CD4-positive, alpha-beta T cell treated with Interleukin-17A for 4 hours (primary cell): ENCODE results near the gene ASIC4.
A peak's percentile ranks its signal among the peaks of the same experiment; 100 is the strongest.

ENCODE experiments used
- DNase-seq: peaks from one replicate; pipeline ENCODE4 v3.0.0-alpha.2; 2020; ENCODE audit warnings: mixed read lengths

ASIC4 gene

GRCh38 chr2:219514196-219514761 is at the start of gene ASIC4:
TSS of gene ASIC4 (plus strand) at chr2:219514482. CDS start at chr2:219514725, 243 bp downstream.
- no peak for DNase-seq

GRCh38 chr2:219465659-219466561 is 48.4 kb upstream of the ASIC4 start:
- DNase-seq: no peak

- DNase-seq: no peak
Measured at GRCh38 chr2:219466816-219467735, 47.2 kb upstream of the ASIC4 start.

GRCh38 chr2:219467736-219468075 is 46.6 kb upstream of the ASIC4 start:
- no peak for DNase-seq

- no peak for DNase-seq
Measured at GRCh38 chr2:219468410-219469185, 45.7 kb upstream of the ASIC4 start.

- DNase-seq: no peak
Measured at GRCh38 chr2:219469186-219469724, 45.0 kb upstream of the ASIC4 start.

GRCh38 chr2:219470429-219470828 is 43.9 kb upstream of the ASIC4 start:
- DNase-seq: no peak

- no peak for DNase-seq
Measured at GRCh38 chr2:219471476-219472371, 42.6 kb upstream of the ASIC4 start.

- DNase-seq: no peak
Measured at GRCh38 chr2:219472629-219473187, 41.6 kb upstream of the ASIC4 start.

GRCh38 chr2:219473511-219473910 is 40.8 kb upstream of the ASIC4 start:
- no peak for DNase-seq

GRCh38 chr2:219474285-219475060 is 39.8 kb upstream of the ASIC4 start:
- DNase-seq: no peak

- no peak for DNase-seq
Measured at GRCh38 chr2:219475278-219475677, 39.0 kb upstream of the ASIC4 start.

GRCh38 chr2:219475697-219476651 is 38.3 kb upstream of the ASIC4 start:
- peak; percentile 72 for DNase-seq

- no peak for DNase-seq
Measured at GRCh38 chr2:219476652-219477151, 37.6 kb upstream of the ASIC4 start.

- no peak for DNase-seq
Measured at GRCh38 chr2:219477179-219477578, 37.1 kb upstream of the ASIC4 start.

- no peak for DNase-seq
Measured at GRCh38 chr2:219477815-219478214, 36.5 kb upstream of the ASIC4 start.

- no peak for DNase-seq
Measured at GRCh38 chr2:219478916-219479315, 35.4 kb upstream of the ASIC4 start.

GRCh38 chr2:219480004-219480403 is 34.3 kb upstream of the ASIC4 start:
- no peak for DNase-seq
